Upper lobe of left lung (tissue), 6 donors: ENCODE measurements around the gene PLCB1. TPM values are rescaled to one million over a fixed set of nuclear protein-coding genes. Genes with fewer than 3 reads are reported as not detected.
"Not testable (repeated sequence)": the region's sequence is repeated elsewhere in the genome, so short reads cannot be mapped to it uniquely, and the experiment has no call there.

ENCODE experiments used
- ATAC-seq, 2 donors: fragments of 200-7000 bp; cut with Tn5 transposase; one replicate each; pipeline ENCODE4 v1.9.1; 2022; ENCODE audit warnings: mild to moderate bottlenecking in 2 of 2, moderate library complexity in 2 of 2; ENCODE audit not compliant: low FRiP score in 2 of 2
- DNase-seq, 2 donors: peaks; one replicate each; pipeline ENCODE4 v3.0.0-alpha.2; 2019 to 2020
- H3K27ac ChIP-seq, 4 donors: fragments of 200-600 bp; sonication (generic); one replicate each; pipeline ENCODE4 v1.5.1; 2016 to 2019
- H3K27me3 ChIP-seq, 4 donors: fragments of 200-600 bp; sonication (generic); one replicate each; pipeline ENCODE4 v1.5.1; 2017 to 2019
- H3K36me3 ChIP-seq, 4 donors: fragments of 200-600 bp; sonication (generic); one replicate each; pipeline ENCODE4 v1.5.1; 2016 to 2019
- H3K4me1 ChIP-seq, 4 donors: fragments of 200-600 bp; sonication (generic); one replicate each; pipeline ENCODE4 v1.5.1; 2018 to 2019
- H3K4me3 ChIP-seq, 4 donors: fragments of 200-600 bp; sonication (generic); one replicate each; pipeline ENCODE4 v1.5.1; 2017 to 2019; ENCODE audit warnings: mild to moderate bottlenecking in 2 of 4, moderate library complexity in 1 of 4
- H3K9me3 ChIP-seq, 4 donors: fragments of 200-600 bp; sonication (generic); one replicate each; pipeline ENCODE4 v1.5.1; 2018 to 2019
- EP300 ChIP-seq, 4 donors: sonication (generic); formaldehyde crosslinking; IDR thresholded peaks; one replicate each; pipeline ENCODE4 v1.5.1; 2017; ENCODE audit warnings: antibody characterized with exemption in 4 of 4, control low read depth in 2 of 4
- POLR2A ChIP-seq, 4 donors: fragments of 450-650 bp; IDR thresholded peaks; one replicate each; pipeline ENCODE4 v1.5.1; 2016 to 2017; ENCODE audit warnings: antibody characterized with exemption in 4 of 4, mild to moderate bottlenecking in 2 of 4
- POLR2AphosphoS5 ChIP-seq, 2 donors: sonication (generic); formaldehyde crosslinking; IDR thresholded peaks; one replicate each; pipeline ENCODE4 v1.5.1; 2017; ENCODE audit warnings: antibody characterized with exemption in 2 of 2
- WGBS, 2 donors: methylation state at CpG; one replicate each; pipeline ENCODE4 v1.1.5; 2017 to 2018; 5-methylcytosine and 5-hydroxymethylcytosine counted together
- total RNA-seq, 6 donors: library from RNA; depleted of rRNA in 4 of 6; stranded (reverse); fragments of >200 nt in 4 of 6; gene quantifications; one replicate each; pipeline versions ENCODE4 v1.1.0 to v1.2.1, GENCODE V29; 2016 to 2021
- TF ChIP-seq, protein P1 (sequence below), 6 experiments: fragments of 450-650 bp in 4 of 6; fragments of 200-600 bp in 2 of 6; sonication (generic) in 2 of 6; IDR thresholded peaks; one replicate each; pipeline ENCODE4 v1.5.1; 2016 to 2019; ENCODE audit warnings: antibody characterized with exemption in 6 of 6
- donor health status: DM: no; HTN: no; CAD: no; lungs with moderate emphysema.
- donor health status: DM: no; HTN: yes; CAD: no; lungs with severe emphysema.

The PLCB1 gene
- total RNA-seq, 6 donors from 2014 or later: 4.8 to 26.2 (median 10.7) TPM

DNA sequence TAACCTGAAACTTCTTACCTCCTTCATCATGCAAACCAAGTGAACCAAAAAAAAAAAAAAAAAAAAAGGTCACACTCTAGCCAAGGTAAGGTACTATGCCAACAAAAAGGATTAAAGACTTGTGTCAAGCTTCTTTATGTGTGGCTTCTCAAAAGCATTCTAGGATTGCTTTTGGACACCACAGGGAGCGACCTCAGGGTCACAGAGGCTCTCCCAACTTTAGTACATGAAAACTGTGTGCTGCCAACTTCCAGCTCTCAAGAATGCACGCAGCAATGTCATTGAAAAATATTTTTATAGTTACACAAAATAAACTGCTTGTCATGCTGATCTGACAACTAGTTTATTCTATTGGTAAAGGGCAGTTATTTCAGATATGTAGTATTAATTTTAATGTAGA lies 243.8 kb downstream of the PLCB1 start:
- ATAC-seq (no peak), DNase-seq (no peak)
- Histone ChIP-seq H3K4me1 (no peaks in the 10 kb centered on the region), H3K4me3 (no peak overlapping the region), H3K9me3 (no peaks in the 10 kb centered on the region), H3K27me3 (no peaks in the 10 kb centered on the region), H3K36me3 (no peaks in the 10 kb centered on the region), H3K27ac (no peak overlapping the region)
- TF ChIP-seq, protein P1, sequence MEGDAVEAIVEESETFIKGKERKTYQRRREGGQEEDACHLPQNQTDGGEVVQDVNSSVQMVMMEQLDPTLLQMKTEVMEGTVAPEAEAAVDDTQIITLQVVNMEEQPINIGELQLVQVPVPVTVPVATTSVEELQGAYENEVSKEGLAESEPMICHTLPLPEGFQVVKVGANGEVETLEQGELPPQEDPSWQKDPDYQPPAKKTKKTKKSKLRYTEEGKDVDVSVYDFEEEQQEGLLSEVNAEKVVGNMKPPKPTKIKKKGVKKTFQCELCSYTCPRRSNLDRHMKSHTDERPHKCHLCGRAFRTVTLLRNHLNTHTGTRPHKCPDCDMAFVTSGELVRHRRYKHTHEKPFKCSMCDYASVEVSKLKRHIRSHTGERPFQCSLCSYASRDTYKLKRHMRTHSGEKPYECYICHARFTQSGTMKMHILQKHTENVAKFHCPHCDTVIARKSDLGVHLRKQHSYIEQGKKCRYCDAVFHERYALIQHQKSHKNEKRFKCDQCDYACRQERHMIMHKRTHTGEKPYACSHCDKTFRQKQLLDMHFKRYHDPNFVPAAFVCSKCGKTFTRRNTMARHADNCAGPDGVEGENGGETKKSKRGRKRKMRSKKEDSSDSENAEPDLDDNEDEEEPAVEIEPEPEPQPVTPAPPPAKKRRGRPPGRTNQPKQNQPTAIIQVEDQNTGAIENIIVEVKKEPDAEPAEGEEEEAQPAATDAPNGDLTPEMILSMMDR (IDR thresholded peaks at IDR 0.05): no peak
- TF ChIP-seq POLR2A (IDR thresholded peaks at IDR 0.05) (no peak), EP300 (IDR thresholded peaks at IDR 0.05) (no peak), POLR2AphosphoS5 (IDR thresholded peaks at IDR 0.05) (no peak)
- 56 to 78% methylated on average over 2 of the region's 2 CpGs for WGBS, 2 donors

DNA sequence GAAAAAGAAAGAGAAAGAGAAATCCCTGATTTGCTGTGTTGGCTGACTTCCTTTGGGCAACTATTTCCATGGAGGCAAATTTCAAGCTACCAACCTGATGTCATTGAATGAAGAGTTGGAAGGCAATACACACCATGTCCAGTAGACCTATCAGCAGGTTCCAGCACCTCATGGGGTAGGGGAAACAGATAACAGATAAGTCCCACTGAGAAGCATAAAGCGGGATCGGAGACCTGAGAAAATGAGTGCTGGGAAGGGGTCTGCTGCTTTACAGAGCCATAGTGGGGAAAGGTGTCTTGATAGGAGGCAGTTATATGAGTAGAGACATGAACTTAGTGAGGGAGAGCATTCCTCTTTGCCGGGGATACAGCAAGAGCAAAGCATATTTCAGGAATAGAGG lies 244.9 kb downstream of the PLCB1 start:
- H3K4me1 ChIP-seq: no peaks in the 10 kb centered on the region
- DNase-seq (no peak), ATAC-seq (no peak)
- H3K4me3 ChIP-seq: no peak overlapping the region
- no peaks in the 10 kb centered on the region for H3K27me3 ChIP-seq
- no peaks in the 10 kb centered on the region for H3K9me3 ChIP-seq
- no peak overlapping the region for H3K27ac ChIP-seq
- H3K36me3 ChIP-seq: no peaks in the 10 kb centered on the region
- TF ChIP-seq EP300 (IDR thresholded peaks at IDR 0.05) (no peak), POLR2AphosphoS5 (IDR thresholded peaks at IDR 0.05) (no peak), POLR2A (IDR thresholded peaks at IDR 0.05) (no peak)
- TF ChIP-seq, protein P1 (IDR thresholded peaks at IDR 0.05): no peak
- 76 to 96% methylated on average over 3 of the region's 3 CpGs for WGBS, 2 donors

DNA sequence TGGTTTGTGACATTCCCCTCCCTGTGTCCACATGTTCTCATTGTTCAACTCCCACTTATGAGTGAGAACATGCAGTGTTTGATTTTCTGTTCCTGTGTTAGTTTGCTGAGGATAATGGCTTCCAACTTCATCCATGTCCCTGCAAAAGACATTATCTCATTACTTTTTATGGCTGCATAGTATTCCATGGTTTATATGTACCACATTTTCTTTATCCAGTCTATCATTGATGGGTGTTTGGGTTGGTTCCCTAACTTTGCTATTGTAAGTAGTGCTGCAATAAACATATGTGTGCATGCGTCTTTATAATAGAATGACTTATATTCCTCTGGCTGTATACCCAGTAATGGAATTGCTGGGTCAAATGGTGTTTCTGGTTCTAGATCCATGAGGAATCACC lies 247.1 kb downstream of the PLCB1 start:
- H3K9me3 ChIP-seq, H3K4me1 ChIP-seq, H3K27me3 ChIP-seq, ATAC-seq, H3K27ac ChIP-seq, H3K4me3 ChIP-seq, DNase-seq, H3K36me3 ChIP-seq: not testable (repeated sequence)
- 93 to 97% methylated on average over 1 of the region's 1 CpG for WGBS, 2 donors

DNA sequence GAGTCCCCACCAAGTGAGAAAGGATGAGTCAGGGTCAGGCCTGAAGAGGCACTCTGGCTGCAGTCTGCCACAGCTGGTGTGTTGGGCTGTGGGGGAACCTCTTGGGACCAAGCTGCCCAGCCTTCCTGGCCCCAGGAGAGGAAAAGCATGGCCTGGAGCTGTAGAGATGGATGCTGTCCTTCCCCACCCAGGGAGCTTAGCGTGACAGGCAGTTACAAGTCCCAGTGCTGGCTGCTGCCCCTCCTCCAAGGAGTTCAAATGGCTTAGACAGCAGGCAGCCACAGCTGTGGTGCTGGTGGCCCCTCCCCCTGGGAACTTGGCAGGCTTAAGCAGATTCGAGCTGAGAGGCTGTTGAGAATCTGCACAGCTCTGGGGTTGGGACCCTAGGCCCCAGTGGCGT lies 253.2 kb downstream of the PLCB1 start:
- Histone ChIP-seq H3K27me3 (no peaks in the 10 kb centered on the region), H3K9me3 (no peaks in the 10 kb centered on the region), H3K27ac (no peak overlapping the region), H3K4me3 (no peak overlapping the region), H3K4me1 (peaks cover 0 to 3% (median 1%) of the 10 kb centered on the region in 4 donors), H3K36me3 (no peaks in the 10 kb centered on the region)
- ATAC-seq (peak in 1 of 2 donors; percentile 43), DNase-seq (no peak)
- no peak for TF ChIP-seq POLR2AphosphoS5 (IDR thresholded peaks at IDR 0.05)
- TF ChIP-seq, protein P1 (IDR thresholded peaks at IDR 0.05): no peak
- TF ChIP-seq POLR2A (IDR thresholded peaks at IDR 0.05): no peak
- no peak for TF ChIP-seq EP300 (IDR thresholded peaks at IDR 0.05)
- WGBS, 2 donors: 80 to 90% methylated on average over 2 to 3 of the region's 3 CpGs

DNA sequence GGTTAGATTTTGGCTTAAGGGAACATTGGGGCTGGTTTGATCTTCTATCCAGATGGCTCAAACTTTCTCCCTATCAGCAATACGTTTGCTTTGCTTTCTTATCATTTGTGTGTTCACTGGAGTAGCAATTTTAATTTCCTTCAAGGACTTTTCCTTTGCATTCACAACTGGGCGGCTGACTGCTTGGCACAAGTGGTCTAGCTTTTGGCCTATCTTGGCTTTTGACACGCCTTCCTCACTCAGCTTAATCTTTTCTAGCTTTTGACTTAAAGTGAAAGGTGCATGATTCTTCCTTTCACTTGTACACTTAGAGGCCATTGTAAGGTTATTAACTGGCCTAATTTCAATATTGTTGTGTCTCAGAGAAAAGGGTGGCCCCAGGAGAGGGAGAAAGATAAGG lies 254.9 kb downstream of the PLCB1 start:
- H3K36me3 ChIP-seq: no peaks in the 10 kb centered on the region
- TF ChIP-seq POLR2AphosphoS5 (IDR thresholded peaks at IDR 0.05): no peak
- TF ChIP-seq, protein P1 (IDR thresholded peaks at IDR 0.05): no peak
- no peak for TF ChIP-seq EP300 (IDR thresholded peaks at IDR 0.05)
- TF ChIP-seq POLR2A (IDR thresholded peaks at IDR 0.05): no peak
- peaks cover 0 to 3% (median 1%) of the 10 kb centered on the region in 4 donors for H3K4me1 ChIP-seq
- 46 to 56% methylated on average over 3 of the region's 3 CpGs for WGBS, 2 donors
- no peak overlapping the region for H3K4me3 ChIP-seq
- ATAC-seq (no peak), DNase-seq (no peak)
- H3K9me3 ChIP-seq: no peaks in the 10 kb centered on the region
- no peaks in the 10 kb centered on the region for H3K27me3 ChIP-seq
- no peak overlapping the region for H3K27ac ChIP-seq
